GM12873 (cell line): Measurements from ENCODE around the gene THSD7A.

Source experiments
- CTCF ChIP-seq: IDR thresholded peaks from 2 replicates; pipeline ENCODE4 v1.5.1; 2012; ENCODE audit warnings: low read depth, mild to moderate bottlenecking, moderate library complexity, low read length, control low read depth; ENCODE audit not compliant: insufficient read depth; ENCODE audit errors: missing control alignments

The THSD7A gene

DNA sequence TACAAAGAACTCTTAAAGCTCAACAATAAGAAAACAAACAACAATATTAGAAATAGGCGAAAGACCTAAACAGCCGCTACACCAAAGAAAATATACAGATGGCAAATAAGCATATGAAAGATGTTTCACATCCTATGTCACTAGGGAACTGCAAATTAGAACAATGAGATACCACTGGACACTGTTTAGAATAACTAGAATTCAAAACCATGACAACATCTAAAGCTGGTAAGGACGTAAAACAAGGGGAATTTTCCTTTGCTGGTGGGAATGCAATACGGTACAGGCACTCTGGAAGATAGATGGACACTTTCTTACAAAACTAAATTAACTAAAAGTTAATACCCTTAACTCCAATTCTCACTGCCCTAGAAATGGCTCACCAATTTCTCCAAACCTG, 44.5 kb downstream of the THSD7A start:
- TF ChIP-seq CTCF, result no peak

GRCh38 chr7:11786186-11786585, 45.8 kb downstream of the THSD7A start:
- TF ChIP-seq CTCF, result no peak

DNA sequence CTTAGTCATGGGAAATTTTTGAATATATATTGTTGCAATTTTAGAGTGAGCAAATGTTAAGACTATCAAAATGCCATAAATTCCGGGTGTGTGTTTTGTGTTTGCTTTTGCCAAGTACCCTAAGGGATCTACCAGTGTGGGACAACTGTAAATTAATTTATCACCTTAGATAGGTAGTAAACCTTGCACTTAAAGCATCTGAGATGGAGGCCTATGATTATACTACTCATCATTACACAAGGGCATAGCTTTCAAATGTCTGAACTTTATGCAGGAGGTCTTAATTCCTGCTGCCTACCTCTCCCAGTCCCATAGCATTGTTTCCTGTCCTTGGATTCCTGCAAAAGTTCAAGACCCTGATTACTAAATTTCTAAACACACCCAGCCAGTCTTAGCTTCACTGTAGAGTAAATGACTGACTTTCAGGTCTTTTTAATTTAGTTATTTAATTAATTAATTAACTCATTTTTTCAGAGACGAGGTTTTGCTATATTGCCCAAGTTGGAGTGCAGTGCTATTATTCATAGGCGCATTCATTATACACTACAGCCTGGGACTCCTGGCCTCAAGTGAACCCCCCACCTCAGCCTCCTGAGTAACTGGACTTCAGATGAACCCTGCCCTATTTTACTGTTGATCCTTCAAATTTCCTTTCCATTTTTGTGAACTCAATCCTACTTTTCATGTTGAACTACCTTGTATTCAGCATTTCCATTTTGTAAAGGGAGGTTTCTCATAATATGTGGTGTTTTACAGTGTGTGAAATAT, 47.0 kb downstream of the THSD7A start:
- no peak for TF ChIP-seq CTCF

- no peak for TF ChIP-seq CTCF
These were observed 51.9 kb downstream of the THSD7A start for GRCh38 chr7:11779864-11780674.

DNA sequence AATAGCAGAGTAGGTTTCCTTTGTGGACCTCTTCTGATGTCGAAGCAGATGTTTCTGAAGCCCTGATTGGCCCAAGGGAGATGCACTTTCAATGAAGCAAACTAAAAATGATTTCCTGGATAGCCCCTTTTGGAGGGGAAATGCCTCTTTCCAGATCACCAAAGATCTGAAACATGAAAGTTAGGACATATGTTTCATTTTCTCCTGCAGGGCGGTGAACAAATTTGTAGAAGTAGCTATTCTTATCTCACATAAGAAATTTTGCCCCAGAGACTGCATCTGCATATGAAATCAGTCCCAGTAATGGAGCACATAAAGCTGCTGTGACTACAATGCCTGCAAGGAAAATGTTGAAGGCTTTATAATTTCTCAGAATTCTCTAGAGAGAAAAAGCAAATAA, 56.0 kb downstream of the THSD7A start:
- no peak for TF ChIP-seq CTCF

- no peak for TF ChIP-seq CTCF
These were observed 56.6 kb downstream of the THSD7A start for GRCh38 chr7:11775401-11775800.

DNA sequence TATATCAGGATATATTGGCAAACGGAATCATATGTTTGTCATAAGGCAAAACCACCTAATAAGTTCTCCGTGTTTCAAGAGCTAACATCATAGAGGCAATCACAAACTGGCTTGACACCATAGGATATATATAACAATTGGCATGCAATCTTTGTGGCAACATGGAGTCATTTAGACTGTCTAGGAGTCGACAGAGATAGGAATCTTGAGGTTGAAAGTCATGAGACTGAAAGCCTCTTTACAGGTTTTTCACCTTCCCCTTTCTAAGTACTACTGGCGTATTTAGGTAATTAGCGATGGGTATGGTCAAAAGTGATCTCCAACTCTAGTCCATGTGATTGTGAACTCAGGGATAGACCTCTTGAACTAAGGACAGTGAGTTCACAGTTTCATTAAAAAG, 63.7 kb downstream of the THSD7A start:
- no peak for TF ChIP-seq CTCF
